WTC11 (cell line): Measurements from ENCODE around the gene FBXO40. TPM values are rescaled to one million over a fixed set of nuclear protein-coding genes. Genes with fewer than 3 reads are reported as not detected.

Source experiments
- ATAC-seq: fragments of 200-7000 bp; cut with Tn5 transposase; 2 replicates; pipeline ENCODE4 v1.10.0; 2021; ENCODE audit warnings: mild to moderate bottlenecking, moderate library complexity
- CTCF ChIA-PET: fragments of 300-600 bp; sonication (Branson Sonifier 250); formaldehyde crosslinking; loops from one replicate; lab custom pipeline; 2021; ENCODE audit warnings: antibody characterized with exemption; lab: Charles Lee
- POLR2A ChIA-PET: fragments of 350-600 bp; sonication (Branson Sonifier 250); formaldehyde crosslinking; loops from one replicate; lab custom pipeline; 2021; ENCODE audit warnings: antibody characterized with exemption; lab: Charles Lee
- DNase-seq: peaks from one replicate; pipeline ENCODE4 v3.0.0; 2021; ENCODE audit warnings: low spot score
- H3K27ac Mint-ChIP-seq: 2 replicates; pipeline ENCODE4 v1.8.0; 2021; ENCODE audit warnings: mixed read lengths
- H3K27me3 Mint-ChIP-seq: 2 replicates; pipeline ENCODE4 v1.8.0; 2021; ENCODE audit warnings: low read depth, mild to moderate bottlenecking, moderate library complexity, mixed read lengths
- H3K36me3 Mint-ChIP-seq: 2 replicates; pipeline ENCODE4 v1.8.0; 2021; ENCODE audit warnings: mixed read lengths
- H3K4me1 Mint-ChIP-seq: 2 replicates; pipeline ENCODE4 v1.8.0; 2022; ENCODE audit warnings: mixed read lengths
- H3K4me3 Mint-ChIP-seq: 2 replicates; pipeline ENCODE4 v1.8.0; 2021; ENCODE audit warnings: mild to moderate bottlenecking, moderate library complexity, mixed read lengths
- H3K9me3 Mint-ChIP-seq: 2 replicates; pipeline ENCODE4 v1.8.0; 2021; ENCODE audit warnings: mixed read lengths
- ARID4B ChIP-seq: sonication (generic); formaldehyde crosslinking; IDR thresholded peaks from 2 replicates; pipeline ENCODE4 v1.8.0; 2023; ENCODE audit warnings: missing genetic modification reagents, mild to moderate bottlenecking, borderline replicate concordance
- ATF1 ChIP-seq: sonication (generic); formaldehyde crosslinking; IDR thresholded peaks from 2 replicates; pipeline ENCODE4 v1.8.1; 2023; ENCODE audit warnings: mild to moderate bottlenecking, moderate library complexity, missing genetic modification reagents
- ATF2 ChIP-seq: sonication (generic); formaldehyde crosslinking; IDR thresholded peaks from 2 replicates; pipeline ENCODE4 v1.8.1; 2022; ENCODE audit warnings: low read depth, missing genetic modification reagents, borderline replicate concordance
- CDX4 ChIP-seq: fragments of 250-450 bp; sonication (Bioruptor Pico); IDR thresholded peaks from 2 replicates; pipeline ENCODE4 v1.9.0; 2021; ENCODE audit warnings: moderate library complexity, mild to moderate bottlenecking, inconsistent platforms, borderline replicate concordance
- CREB1 ChIP-seq: sonication (generic); formaldehyde crosslinking; IDR thresholded peaks from 2 replicates; pipeline ENCODE4 v1.8.0; 2023; ENCODE audit warnings: mild to moderate bottlenecking, missing genetic modification reagents
- ERG ChIP-seq: fragments of 250-450 bp; sonication (Bioruptor Pico); IDR thresholded peaks from 2 replicates; pipeline ENCODE4 v1.8.0; 2021; ENCODE audit warnings: mild to moderate bottlenecking
- FOXJ3 ChIP-seq: sonication (generic); formaldehyde crosslinking; IDR thresholded peaks from 2 replicates; pipeline ENCODE4 v1.9.0; 2021; ENCODE audit warnings: missing genetic modification reagents, mild to moderate bottlenecking, borderline replicate concordance
- FOXP4 ChIP-seq: sonication (generic); formaldehyde crosslinking; IDR thresholded peaks from 2 replicates; pipeline ENCODE4 v1.8.0; 2022; ENCODE audit warnings: mild to moderate bottlenecking, missing genetic modification reagents
- GTF2I ChIP-seq: fragments of 250-450 bp; sonication (Bioruptor Pico); conservative IDR thresholded peaks from 2 replicates; pipeline ENCODE4 v1.4.0; 2021; ENCODE audit warnings: mild to moderate bottlenecking
- JAZF1 ChIP-seq: fragments of 250-450 bp; sonication (Bioruptor Pico); IDR thresholded peaks from 2 replicates; pipeline ENCODE4 v1.9.0; 2021; ENCODE audit warnings: moderate library complexity, mild to moderate bottlenecking, inconsistent platforms
- MXD4 ChIP-seq: fragments of 250-450 bp; sonication (Bioruptor Pico); IDR thresholded peaks from 2 replicates; pipeline ENCODE4 v1.8.0; 2021; ENCODE audit warnings: mild to moderate bottlenecking, moderate library complexity, borderline replicate concordance
- NFATC4 ChIP-seq: fragments of 250-450 bp; sonication (Bioruptor Pico); IDR thresholded peaks from 2 replicates; pipeline ENCODE4 v1.9.0; 2021; ENCODE audit warnings: mild to moderate bottlenecking
- TCF7 ChIP-seq: sonication (generic); formaldehyde crosslinking; IDR thresholded peaks from 2 replicates; pipeline ENCODE4 v1.8.0; 2022; ENCODE audit warnings: mild to moderate bottlenecking, low read depth, missing genetic modification reagents, moderate library complexity
- TEAD4 ChIP-seq: sonication (generic); formaldehyde crosslinking; IDR thresholded peaks from 2 replicates; pipeline ENCODE4 v1.8.0; 2022; ENCODE audit warnings: mild to moderate bottlenecking, missing genetic modification reagents
- TP53 ChIP-seq: sonication (generic); formaldehyde crosslinking; IDR thresholded peaks from 2 replicates; pipeline ENCODE4 v1.8.1; 2023; ENCODE audit warnings: mild to moderate bottlenecking, missing genetic modification reagents
- USF1 ChIP-seq: sonication (generic); formaldehyde crosslinking; IDR thresholded peaks from 2 replicates; pipeline ENCODE4 v1.8.0; 2022; ENCODE audit warnings: mild to moderate bottlenecking, missing genetic modification reagents
- ZNF219 ChIP-seq: sonication (generic); formaldehyde crosslinking; IDR thresholded peaks from 2 replicates; pipeline ENCODE4 v1.8.0; 2023; ENCODE audit warnings: missing genetic modification reagents, mild to moderate bottlenecking, borderline replicate concordance
- ZNF263 ChIP-seq: sonication (generic); formaldehyde crosslinking; IDR thresholded peaks from 2 replicates; pipeline ENCODE4 v1.8.1; 2022; ENCODE audit warnings: low read depth, mild to moderate bottlenecking, moderate library complexity, missing genetic modification reagents
- ZNF317 ChIP-seq: sonication (generic); formaldehyde crosslinking; IDR thresholded peaks from 2 replicates; pipeline ENCODE4 v1.8.1; 2023; ENCODE audit warnings: low read depth, mild to moderate bottlenecking, moderate library complexity, missing genetic modification reagents, borderline replicate concordance
- ZNF396 ChIP-seq: fragments of 250-450 bp; sonication (Bioruptor Pico); IDR thresholded peaks from 2 replicates; pipeline ENCODE4 v1.8.0; 2021; ENCODE audit warnings: mild to moderate bottlenecking, moderate library complexity, borderline replicate concordance
- ZNF416 ChIP-seq: fragments of 250-450 bp; sonication (Bioruptor Pico); IDR thresholded peaks from 2 replicates; pipeline ENCODE4 v1.9.0; 2021; ENCODE audit warnings: mild to moderate bottlenecking, inconsistent platforms
- ZNF671 ChIP-seq: fragments of 250-450 bp; sonication (Bioruptor Pico); IDR thresholded peaks from 2 replicates; pipeline ENCODE4 v1.8.0; 2021; ENCODE audit warnings: mild to moderate bottlenecking
- total RNA-seq: library from RNA; stranded (reverse); gene quantifications from 3 replicates; pipeline ENCODE4 v1.2.3, GENCODE V29; 2021

The FBXO40 gene
- total RNA-seq, 1 experiment from 2014 or later: 0.04 TPM

- TF ChIP-seq GTF2I: no peak
- TF ChIP-seq, all 79 proteins: peak for 0
Measured at GRCh38 chr3:121557426-121557934, 35.7 kb upstream of the FBXO40 start (continued).

- peaks cover 16% of the 10 kb centered on the region for H3K4me1 Mint-ChIP-seq
- peak overlapping the region; percentile 71 for H3K27ac Mint-ChIP-seq
- H3K9me3 Mint-ChIP-seq: peaks cover 3% of the 10 kb centered on the region
- peaks cover 3% of the 10 kb centered on the region; the same call in 1 of the 2 replicates for H3K36me3 Mint-ChIP-seq
- TF ChIP-seq USF1 (CRISPR knock-in tag) (no peak), CDX4 (CRISPR knock-in tag) (no peak), ZNF396 (CRISPR knock-in tag) (no peak), ZNF263 (CRISPR knock-in tag) (no peak), ZNF671 (CRISPR knock-in tag) (no peak), TCF7 (CRISPR knock-in tag) (no peak), ZNF416 (CRISPR knock-in tag) (no peak), FOXJ3 (CRISPR knock-in tag) (no peak), ERG (CRISPR knock-in tag) (no peak), ARID4B (CRISPR knock-in tag) (no peak), MXD4 (no peak), ATF1 (CRISPR knock-in tag) (no peak), ZNF317 (CRISPR knock-in tag) (no peak), TP53 (CRISPR knock-in tag) (no peak)
- ChIA-PET POLR2A (no interaction called here), CTCF (interaction anchor here (0.8 to 1.8 kb wide), 3 partner anchors 9 to 31 kb away, joined by 3 to 6 read pairs (median 6); partner anchors contain the start of genes FBXO40 and POLQ)
- H3K4me3 Mint-ChIP-seq: no peak overlapping the region
- DNase-seq (no peak), ATAC-seq (peak; percentile 74)
- H3K27me3 Mint-ChIP-seq: no peaks in the 10 kb centered on the region
Measured at GRCh38 chr3:121562148-121562547, 31.0 kb upstream of the FBXO40 start.

GRCh38 chr3:121566773-121567172 lies 26.4 kb upstream of the FBXO40 start:
- ATAC-seq (no peak), DNase-seq (no peak)
- no peak overlapping the region for H3K4me3 Mint-ChIP-seq
- H3K27ac Mint-ChIP-seq: no peak overlapping the region
- peaks cover 22% of the 10 kb centered on the region for H3K4me1 Mint-ChIP-seq
- H3K27me3 Mint-ChIP-seq: no peaks in the 10 kb centered on the region
- H3K9me3 Mint-ChIP-seq: no peaks in the 10 kb centered on the region
- no peaks in the 10 kb centered on the region for H3K36me3 Mint-ChIP-seq
- ChIA-PET POLR2A (no interaction called here), CTCF (no interaction called here)
- TF ChIP-seq TEAD4 (CRISPR knock-in tag) (no peak), ATF1 (CRISPR knock-in tag) (no peak), NFATC4 (CRISPR knock-in tag) (no peak), ERG (CRISPR knock-in tag) (no peak), FOXJ3 (CRISPR knock-in tag) (no peak), ZNF219 (CRISPR knock-in tag) (no peak), CREB1 (CRISPR knock-in tag) (no peak), ATF2 (CRISPR knock-in tag) (no peak), JAZF1 (CRISPR knock-in tag) (no peak), FOXP4 (CRISPR knock-in tag) (no peak)
